Hepatocyte (in vitro differentiated cells): ENCODE measurements around the gene GNG13. TPM values are rescaled to one million over a fixed set of nuclear protein-coding genes. Genes with fewer than 3 reads are reported as not detected.
"Not testable (repeated sequence)": the region's sequence is repeated elsewhere in the genome, so short reads cannot be mapped to it uniquely, and the experiment has no call there.

Source experiments
- DNase-seq: peaks from one replicate; pipeline ENCODE4 v3.0.0-alpha.2; 2016; ENCODE audit warnings: low spot score
- H2AFZ ChIP-seq: fragments of 200-600 bp; sonication (generic); 2 replicates; pipeline ENCODE4 v1.6.0; 2016; ENCODE audit warnings: antibody characterized with exemption, mild to moderate bottlenecking
- H3K27ac ChIP-seq: fragments of 200-600 bp; sonication (generic); 2 replicates; pipeline ENCODE4 v1.5.1; 2016; ENCODE audit warnings: mild to moderate bottlenecking
- H3K27me3 ChIP-seq: fragments of 200-600 bp; sonication (generic); 2 replicates; pipeline ENCODE4 v1.6.1; 2016
- H3K36me3 ChIP-seq: fragments of 200-600 bp; sonication (generic); replicated peaks from 2 replicates; pipeline ENCODE4 v1.5.1; 2016; ENCODE audit warnings: low read depth; ENCODE audit not compliant: insufficient read depth
- H3K4me1 ChIP-seq: fragments of 200-600 bp; sonication (generic); 2 replicates; pipeline ENCODE4 v1.5.1; 2016; ENCODE audit warnings: mild to moderate bottlenecking, moderate library complexity; ENCODE audit not compliant: insufficient read depth
- H3K4me2 ChIP-seq: fragments of 200-600 bp; sonication (generic); 2 replicates; pipeline ENCODE4 v1.6.0; 2016
- H3K4me3 ChIP-seq: fragments of 200-600 bp; sonication (generic); 2 replicates; pipeline ENCODE4 v1.5.1; 2016; ENCODE audit warnings: mild to moderate bottlenecking
- H3K79me2 ChIP-seq: fragments of 200-600 bp; sonication (generic); 2 replicates; pipeline ENCODE4 v1.6.0; 2017; ENCODE audit warnings: mild to moderate bottlenecking
- H3K9me2 ChIP-seq: fragments of 200-600 bp; sonication (generic); replicated peaks from 2 replicates; pipeline ENCODE4 v1.6.0; 2017; ENCODE audit warnings: mild to moderate bottlenecking; ENCODE audit not compliant: insufficient read depth
- H3K9me3 ChIP-seq: fragments of 200-600 bp; sonication (generic); 2 replicates; pipeline ENCODE4 v1.5.1; 2016; ENCODE audit warnings: low read depth, mild to moderate bottlenecking
- H4K20me1 ChIP-seq: fragments of 200-600 bp; sonication (generic); 2 replicates; pipeline ENCODE4 v1.6.0; 2016; ENCODE audit warnings: mild to moderate bottlenecking; ENCODE audit not compliant: insufficient read depth, poor library complexity, severe bottlenecking
- CTCF ChIP-seq: fragments of 200-600 bp; sonication (generic); IDR thresholded peaks from 2 replicates; pipeline ENCODE4 v1.5.1; 2016; ENCODE audit warnings: antibody characterized with exemption, mild to moderate bottlenecking; ENCODE audit not compliant: poor library complexity
- EZH2 ChIP-seq: fragments of 200-600 bp; sonication (generic); IDR thresholded peaks from 2 replicates; pipeline ENCODE4 v1.6.1; 2016; ENCODE audit warnings: antibody characterized with exemption, mild to moderate bottlenecking, borderline replicate concordance
- EZH2phosphoT487 ChIP-seq: fragments of 200-600 bp; sonication (generic); IDR thresholded peaks from one replicate; pipeline ENCODE4 v1.6.1; 2018; ENCODE audit warnings: antibody characterized with exemption, mild to moderate bottlenecking, low read depth, moderate library complexity; ENCODE audit not compliant: unreplicated experiment, severe bottlenecking
- WGBS: methylation state at CpG from one replicate; pipeline ENCODE4 v1.1.6; 2016; ENCODE audit warnings: low lambda C conversion rate; ENCODE audit errors: missing lambda C conversion rate; 5-methylcytosine and 5-hydroxymethylcytosine counted together
- polyA plus RNA-seq: library from polyadenylated mRNA; unstranded; fragments of >200 nt; fragmentation: Nextera tagmentation; extraction: Ambion mirVana; gene quantifications from 2 replicates; pipeline ENCODE4 v1.2.1, GENCODE V29; 2016
- total RNA-seq: library from RNA; depleted of rRNA; stranded (reverse); fragments of >200 nt; gene quantifications from 2 replicates; pipeline ENCODE4 v1.2.3, GENCODE V29; 2014

Gene GNG13
- total and polyA plus RNA-seq, 2 experiments from 2014 or later: not detected

- Histone ChIP-seq H3K4me3 (no peak overlapping the region), H3K4me2 (no peak overlapping the region), H3K36me3 (no peaks in the 10 kb centered on the region), H3K4me1 (peaks cover 7% of the 10 kb centered on the region), H2AFZ (no peak overlapping the region), H3K79me2 (no peaks in the 10 kb centered on the region), H3K27me3 (no peaks in the 10 kb centered on the region), H3K27ac (no peak overlapping the region), H3K9me3 (no peaks in the 10 kb centered on the region), H3K9me2 (no peaks in the 10 kb centered on the region), H4K20me1 (no peaks in the 10 kb centered on the region)
- TF ChIP-seq EZH2phosphoT487: no peak
- TF ChIP-seq CTCF: no peak
- TF ChIP-seq EZH2: no peak
- WGBS: 82% methylated on average over 10 of the region's 13 CpGs
- DNase-seq: no peak
These were observed 21.2 kb upstream of the GNG13 start for GRCh38 chr16:821751-822150.

- Histone ChIP-seq H3K4me1 (peaks cover 7% of the 10 kb centered on the region), H3K4me3 (no peak overlapping the region), H2AFZ (no peak overlapping the region), H3K79me2 (no peaks in the 10 kb centered on the region), H3K4me2 (no peak overlapping the region), H4K20me1 (no peaks in the 10 kb centered on the region), H3K9me3 (no peaks in the 10 kb centered on the region), H3K27ac (no peak overlapping the region), H3K9me2 (no peaks in the 10 kb centered on the region), H3K36me3 (no peaks in the 10 kb centered on the region), H3K27me3 (no peaks in the 10 kb centered on the region)
- no peak for TF ChIP-seq CTCF
- TF ChIP-seq EZH2phosphoT487: no peak
- DNase-seq: no peak
- WGBS: 83% methylated on average over 12 of the region's 12 CpGs
These were observed 20.2 kb upstream of the GNG13 start for GRCh38 chr16:820748-821147.

- not testable (repeated sequence) for H3K9me3 ChIP-seq, H3K4me2 ChIP-seq, H4K20me1 ChIP-seq, H3K27me3 ChIP-seq, H2AFZ ChIP-seq, H3K4me1 ChIP-seq, H3K36me3 ChIP-seq, H3K27ac ChIP-seq, H3K79me2 ChIP-seq, H3K9me2 ChIP-seq, H3K4me3 ChIP-seq, DNase-seq
- 86% methylated on average over 9 of the region's 10 CpGs for WGBS
These were observed 19.5 kb upstream of the GNG13 start for GRCh38 chr16:820044-820408.

- Histone ChIP-seq H3K36me3 (no peaks in the 10 kb centered on the region), H3K9me2 (no peaks in the 10 kb centered on the region), H3K4me1 (no peaks in the 10 kb centered on the region), H3K27ac (no peak overlapping the region), H3K4me3 (no peak overlapping the region), H3K79me2 (no peaks in the 10 kb centered on the region), H3K27me3 (no peaks in the 10 kb centered on the region), H2AFZ (no peak overlapping the region), H3K9me3 (no peaks in the 10 kb centered on the region), H4K20me1 (no peaks in the 10 kb centered on the region), H3K4me2 (no peak overlapping the region)
- TF ChIP-seq EZH2phosphoT487 (no peak), EZH2 (no peak), CTCF (no peak)
- DNase-seq: no peak
- WGBS: 85% methylated on average over 23 of the region's 23 CpGs
These were observed 19.0 kb upstream of the GNG13 start for GRCh38 chr16:819336-820043.
